GM12891 (cell line): ENCODE measurements around the gene NCAPG.

ENCODE experiments used
- POLR2A ChIP-seq: IDR thresholded peaks from 2 replicates; pipeline ENCODE4 v1.6.1; 2011; ENCODE audit warnings: low read depth, low read length, control low read depth
- POLR2AphosphoS5 ChIP-seq: IDR thresholded peaks from 2 replicates; pipeline ENCODE4 v1.6.1; 2011; ENCODE audit warnings: low read depth, low read length, control low read depth

DNA sequence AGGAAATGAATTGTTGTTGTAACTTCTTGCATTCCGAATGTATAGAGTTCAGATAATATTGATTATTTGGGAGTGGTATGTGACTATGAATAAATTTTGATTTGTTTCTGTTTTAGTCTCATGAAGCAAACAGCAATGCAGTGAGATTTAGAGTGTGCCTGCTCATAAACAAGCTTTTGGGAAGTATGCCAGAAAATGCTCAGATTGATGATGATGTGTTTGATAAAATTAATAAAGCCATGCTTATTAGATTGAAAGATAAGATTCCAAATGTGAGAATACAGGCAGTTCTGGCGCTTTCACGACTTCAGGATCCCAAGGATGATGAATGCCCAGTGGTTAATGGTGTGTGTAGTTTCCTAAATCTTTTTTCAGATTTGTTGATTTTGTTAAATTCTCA is 2.0 kb downstream of the NCAPG start:
- TF ChIP-seq POLR2A, result no peak
- TF ChIP-seq POLR2AphosphoS5, result no peak
